Measurements from ENCODE around the gene MPP3. TPM values are rescaled to one million over a fixed set of nuclear protein-coding genes. Genes with fewer than 3 reads are reported as not detected.

The MPP3 gene
- total and polyA plus RNA-seq, 2 donors from 2014 or later = 3.2 to 5.8 TPM

DNA sequence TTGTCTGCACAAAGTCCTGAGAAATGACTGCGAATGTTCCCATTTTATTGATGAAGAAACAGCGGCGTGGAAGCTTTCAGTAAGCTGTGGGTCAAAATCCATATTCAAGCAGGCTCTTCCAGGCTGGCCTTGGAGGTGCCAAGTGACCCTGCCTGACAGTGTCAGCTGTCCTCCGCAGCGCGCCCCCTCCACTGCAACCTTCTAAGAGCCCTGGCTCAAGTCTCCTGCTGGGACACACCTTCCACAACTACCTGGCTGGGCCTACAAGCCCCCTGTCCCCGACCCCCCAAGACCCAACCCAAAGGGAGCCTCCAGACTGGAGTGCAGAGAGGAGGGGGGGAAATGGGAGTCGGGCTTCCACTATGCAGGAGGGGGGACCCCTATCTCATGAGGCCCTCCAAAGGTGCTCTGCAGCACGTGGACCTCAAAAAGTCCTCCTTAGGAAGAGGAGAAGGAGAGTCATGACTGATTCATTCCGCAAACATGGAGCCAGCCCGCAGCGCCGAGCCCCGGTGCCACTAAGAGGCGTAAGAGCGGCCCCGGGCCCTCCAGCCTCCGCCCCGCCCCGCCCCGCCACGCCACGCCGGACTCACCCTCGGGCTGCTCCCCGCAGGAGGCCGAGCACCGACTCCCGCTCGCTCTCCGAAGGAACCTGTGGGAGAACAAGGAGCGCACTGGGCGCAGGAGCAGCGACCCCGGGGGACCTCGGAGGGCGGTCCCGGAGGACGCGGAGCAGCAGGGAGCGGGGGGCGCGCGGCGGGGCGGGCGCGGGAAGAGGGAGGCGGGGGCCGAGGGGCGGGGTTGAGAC lies 574 bp downstream of the MPP3 start:
- Histone ChIP-seq H3K27me3 (ENCODE audit: control insufficient read depth, insufficient read depth, low read length) (no peaks in the 10 kb centered on the region), H3K9me3 (ENCODE audit: control insufficient read depth in 2 of 3, insufficient read depth in 1 of 3, low read length in 3 of 3) (no peaks in the 10 kb centered on the region), H3K9ac (ENCODE audit: low read length in 3 of 3) (peak overlapping the region in 2 of 3 donors; percentile 13 to 26), H3K4me3 (ENCODE audit: low read length in 3 of 3) (peak overlapping the region; percentile 55 to 59 (median 56)), H3K27ac (ENCODE audit: low read depth in 2 of 2, low read length in 2 of 2) (peak overlapping the region in 1 of 2 donors; percentile 37), H3K4me1 (ENCODE audit: control insufficient read depth in 2 of 3, insufficient read depth in 2 of 3, low read depth in 1 of 3, low read length in 3 of 3) (peaks cover 0 to 11% (median 0%) of the 10 kb centered on the region in 3 donors), H3K36me3 (ENCODE audit: control insufficient read depth in 2 of 3, insufficient read depth in 3 of 3, low read length in 3 of 3) (no peaks in the 10 kb centered on the region)
- TF ChIP-seq, protein P1, sequence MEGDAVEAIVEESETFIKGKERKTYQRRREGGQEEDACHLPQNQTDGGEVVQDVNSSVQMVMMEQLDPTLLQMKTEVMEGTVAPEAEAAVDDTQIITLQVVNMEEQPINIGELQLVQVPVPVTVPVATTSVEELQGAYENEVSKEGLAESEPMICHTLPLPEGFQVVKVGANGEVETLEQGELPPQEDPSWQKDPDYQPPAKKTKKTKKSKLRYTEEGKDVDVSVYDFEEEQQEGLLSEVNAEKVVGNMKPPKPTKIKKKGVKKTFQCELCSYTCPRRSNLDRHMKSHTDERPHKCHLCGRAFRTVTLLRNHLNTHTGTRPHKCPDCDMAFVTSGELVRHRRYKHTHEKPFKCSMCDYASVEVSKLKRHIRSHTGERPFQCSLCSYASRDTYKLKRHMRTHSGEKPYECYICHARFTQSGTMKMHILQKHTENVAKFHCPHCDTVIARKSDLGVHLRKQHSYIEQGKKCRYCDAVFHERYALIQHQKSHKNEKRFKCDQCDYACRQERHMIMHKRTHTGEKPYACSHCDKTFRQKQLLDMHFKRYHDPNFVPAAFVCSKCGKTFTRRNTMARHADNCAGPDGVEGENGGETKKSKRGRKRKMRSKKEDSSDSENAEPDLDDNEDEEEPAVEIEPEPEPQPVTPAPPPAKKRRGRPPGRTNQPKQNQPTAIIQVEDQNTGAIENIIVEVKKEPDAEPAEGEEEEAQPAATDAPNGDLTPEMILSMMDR (IDR thresholded peaks at IDR 0.05; ENCODE audit: borderline replicate concordance, extremely low read depth, insufficient read depth) = no peak
- DNase-seq = peak; percentile 42 to 84 (median 69)
- intact Hi-C loops (cut with DNase I) = no loop called here
- FAIRE-seq = no peak

DNA sequence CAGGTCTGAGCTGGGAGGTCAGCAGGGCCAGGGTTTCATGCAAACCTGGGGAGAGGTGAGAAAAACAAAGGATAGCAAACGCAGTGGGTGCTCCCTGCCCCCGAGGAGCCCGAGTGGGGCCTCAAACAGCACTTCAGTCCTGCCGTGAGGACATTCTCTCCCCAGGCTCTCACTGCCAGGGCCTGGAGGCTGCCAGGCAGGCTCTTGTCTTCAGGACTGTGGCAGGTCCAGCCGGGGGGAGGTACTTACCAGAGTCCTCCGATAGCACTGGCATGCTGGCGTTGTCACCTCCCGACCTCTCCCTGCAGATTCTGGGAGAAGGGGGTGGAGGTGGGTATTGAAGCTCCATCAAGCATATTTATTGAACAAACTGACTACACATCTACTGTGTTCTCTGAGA lies 1.3 kb downstream of the MPP3 start:
- Histone ChIP-seq H3K36me3 (ENCODE audit: control insufficient read depth in 2 of 3, insufficient read depth in 3 of 3, low read length in 3 of 3) (no peaks in the 10 kb centered on the region), H3K27ac (ENCODE audit: low read depth in 2 of 2, low read length in 2 of 2) (no peak overlapping the region), H3K4me1 (ENCODE audit: control insufficient read depth in 2 of 3, insufficient read depth in 2 of 3, low read depth in 1 of 3, low read length in 3 of 3) (peaks cover 0 to 11% (median 0%) of the 10 kb centered on the region in 3 donors), H3K27me3 (ENCODE audit: control insufficient read depth, insufficient read depth, low read length) (no peaks in the 10 kb centered on the region), H3K4me3 (ENCODE audit: low read length in 3 of 3) (peak overlapping the region in 1 of 3 donors; percentile 59), H3K9ac (ENCODE audit: low read length in 3 of 3) (peak overlapping the region in 1 of 3 donors; percentile 26), H3K9me3 (ENCODE audit: control insufficient read depth in 2 of 3, insufficient read depth in 1 of 3, low read length in 3 of 3) (no peaks in the 10 kb centered on the region)
- intact Hi-C loops (cut with DNase I) = no loop called here
- TF ChIP-seq, protein P1 (IDR thresholded peaks at IDR 0.05; ENCODE audit: borderline replicate concordance, extremely low read depth, insufficient read depth) = no peak
- FAIRE-seq (no peak), DNase-seq (peak in 1 of 5 donors; percentile 6)

DNA sequence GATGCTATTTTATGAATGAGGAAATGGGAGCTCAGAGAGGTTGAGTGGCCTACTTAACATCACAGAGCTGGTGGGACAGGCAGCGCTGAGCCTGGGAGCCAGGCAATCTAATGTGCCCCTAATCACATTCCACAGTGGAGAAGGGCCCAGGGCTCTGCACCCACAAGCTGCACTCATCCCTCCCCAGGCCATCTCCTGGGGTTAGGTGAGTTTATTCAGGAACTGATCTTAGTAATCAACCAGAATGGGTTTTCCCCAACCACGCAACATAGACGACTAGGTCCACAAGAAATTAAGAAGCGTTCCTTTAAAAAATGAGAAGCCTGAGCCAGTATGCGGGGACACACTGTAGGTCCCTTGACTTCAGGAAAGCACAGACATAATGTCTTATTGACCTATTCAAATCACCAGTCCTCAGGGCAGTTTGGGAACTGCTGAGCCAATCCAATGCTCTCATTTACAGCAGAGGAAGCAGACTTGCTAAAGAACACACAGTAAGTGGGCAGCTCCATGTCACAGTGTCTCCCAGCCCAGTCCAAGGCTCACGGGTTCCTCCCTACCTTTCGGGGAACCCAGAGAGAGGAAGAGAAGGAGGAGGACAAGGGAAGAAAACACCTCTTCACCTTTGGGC lies 2.3 kb downstream of the MPP3 start:
- Histone ChIP-seq H3K4me3 (ENCODE audit: low read length in 3 of 3) (no peak overlapping the region), H3K27ac (ENCODE audit: low read depth in 2 of 2, low read length in 2 of 2) (no peak overlapping the region), H3K27me3 (ENCODE audit: control insufficient read depth, insufficient read depth, low read length) (no peaks in the 10 kb centered on the region), H3K4me1 (ENCODE audit: control insufficient read depth in 2 of 3, insufficient read depth in 2 of 3, low read depth in 1 of 3, low read length in 3 of 3) (peaks cover 0 to 11% (median 0%) of the 10 kb centered on the region in 3 donors), H3K36me3 (ENCODE audit: control insufficient read depth in 2 of 3, insufficient read depth in 3 of 3, low read length in 3 of 3) (no peaks in the 10 kb centered on the region), H3K9me3 (ENCODE audit: control insufficient read depth in 2 of 3, insufficient read depth in 1 of 3, low read length in 3 of 3) (no peaks in the 10 kb centered on the region), H3K9ac (ENCODE audit: low read length in 3 of 3) (no peak overlapping the region)
- intact Hi-C loops (cut with DNase I) = no loop called here
- FAIRE-seq = no peak
- TF ChIP-seq, protein P1 (IDR thresholded peaks at IDR 0.05; ENCODE audit: borderline replicate concordance, extremely low read depth, insufficient read depth) = no peak
- DNase-seq = no peak
